Measurements from ENCODE around the gene COQ8A.
"Not testable (repeated sequence)": the region's sequence is repeated elsewhere in the genome, so short reads cannot be mapped to it uniquely, and the experiment has no call there.

COQ8A gene

GRCh38 chr1:226950871-226951270, 10.8 kb downstream of the COQ8A start:
- FAIRE-seq (no peak), DNase-seq (ENCODE audit: insufficient read length, low spot score) (no peak)

GRCh38 chr1:226951286-226952117, 11.4 kb downstream of the COQ8A start:
- FAIRE-seq (no peak), DNase-seq (ENCODE audit: insufficient read length, low spot score) (no peak)

GRCh38 chr1:226952118-226952441, 12.0 kb downstream of the COQ8A start:
- FAIRE-seq: no peak
- no peak for DNase-seq (ENCODE audit: insufficient read length, low spot score)

GRCh38 chr1:226953175-226953800, 13.2 kb downstream of the COQ8A start:
- FAIRE-seq: no peak

GRCh38 chr1:226954337-226954736, 14.2 kb downstream of the COQ8A start:
- no peak for FAIRE-seq

More at GRCh38 chr1:226953175-226953800, 13.2 kb downstream of the COQ8A start:
- no peak for DNase-seq (ENCODE audit: insufficient read length, low spot score)

GRCh38 chr1:226954777-226955176, 14.7 kb downstream of the COQ8A start:
- DNase-seq (ENCODE audit: insufficient read length, low spot score) (no peak), FAIRE-seq (no peak)

More at GRCh38 chr1:226954337-226954736, 14.2 kb downstream of the COQ8A start:
- DNase-seq (ENCODE audit: insufficient read length, low spot score): no peak

- not testable (repeated sequence) for FAIRE-seq; DNase-seq (ENCODE audit: insufficient read length, low spot score)
Measured at GRCh38 chr1:226955857-226956256, 15.8 kb downstream of the COQ8A start.

- DNase-seq (ENCODE audit: insufficient read length, low spot score) (no peak), FAIRE-seq (no peak)
Measured at GRCh38 chr1:226956942-226957713, 17.0 kb downstream of the COQ8A start.

GRCh38 chr1:226957714-226958113, 17.6 kb downstream of the COQ8A start:
- DNase-seq (ENCODE audit: insufficient read length, low spot score): no peak
- FAIRE-seq: no peak

GRCh38 chr1:226958300-226958699, 18.2 kb downstream of the COQ8A start:
- DNase-seq (ENCODE audit: insufficient read length, low spot score) (no peak), FAIRE-seq (no peak)

GRCh38 chr1:226960256-226960655, 20.2 kb downstream of the COQ8A start:
- DNase-seq (ENCODE audit: insufficient read length, low spot score) (no peak), FAIRE-seq (no peak)

GRCh38 chr1:226960944-226961765, 21.1 kb downstream of the COQ8A start:
- FAIRE-seq (no peak), DNase-seq (ENCODE audit: insufficient read length, low spot score) (no peak)

GRCh38 chr1:226962421-226963391, 22.6 kb downstream of the COQ8A start:
- no peak for FAIRE-seq

GRCh38 chr1:226964068-226964425, 24.0 kb downstream of the COQ8A start:
- DNase-seq (ENCODE audit: insufficient read length, low spot score) (no peak), FAIRE-seq (no peak)

More at GRCh38 chr1:226962421-226963391, 22.6 kb downstream of the COQ8A start:
- no peak for DNase-seq (ENCODE audit: insufficient read length, low spot score)

- FAIRE-seq (no peak), DNase-seq (ENCODE audit: insufficient read length, low spot score) (no peak)
Measured at GRCh38 chr1:226964611-226965486, 24.8 kb downstream of the COQ8A start.

- DNase-seq (ENCODE audit: insufficient read length, low spot score): no peak
- FAIRE-seq: no peak
Measured at GRCh38 chr1:226965581-226966440, 25.7 kb downstream of the COQ8A start.

GRCh38 chr1:226966683-226967082, 26.6 kb downstream of the COQ8A start:
- no peak for FAIRE-seq
- no peak for DNase-seq (ENCODE audit: insufficient read length, low spot score)

- FAIRE-seq (no peak), DNase-seq (ENCODE audit: insufficient read length, low spot score) (no peak)
Measured at GRCh38 chr1:226967665-226968064, 27.6 kb downstream of the COQ8A start.
